ENCODE measurements around the gene ZBTB7C.

- TF ChIP-seq ZBTB33 (IDR thresholded peaks at IDR 0.05; ENCODE audit: borderline replicate concordance, low read depth) (no peak), EP300 (IDR thresholded peaks at IDR 0.05; ENCODE audit: borderline replicate concordance in 1 of 2, low read depth in 1 of 2, low read length in 1 of 2) (no peak), TEAD4 (IDR thresholded peaks at IDR 0.05; ENCODE audit: borderline replicate concordance, insufficient read depth) (no peak)
Measured at GRCh38 chr18:48158721-48159120, 250.5 kb downstream of the ZBTB7C start.

All from SK-N-SH (cell line).